ENCODE measurements around the gene RBX1.

RBX1 gene

DNA sequence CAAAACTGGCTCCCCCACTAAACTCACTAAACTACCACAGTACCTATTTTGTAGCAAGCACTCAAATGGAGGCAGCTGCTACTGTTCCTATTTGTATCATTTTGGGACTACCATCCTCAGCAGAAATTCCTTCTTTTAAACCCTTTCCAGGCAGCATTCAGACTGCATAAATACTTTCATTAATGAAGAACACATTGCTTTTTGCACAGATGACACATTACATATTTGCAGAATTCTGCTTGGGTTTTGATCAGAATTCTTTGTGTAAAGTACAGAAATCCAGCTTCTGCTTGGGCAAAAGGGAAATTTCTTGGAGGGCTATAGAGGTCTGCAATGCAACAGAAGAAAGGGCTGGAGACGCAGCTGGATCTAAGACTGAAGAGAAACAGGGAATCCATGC lies 24.2 kb downstream of the RBX1 start:
- Histone ChIP-seq H3K4me1 (ENCODE audit: control insufficient read depth, insufficient read depth, low read length) (no peaks in the 10 kb centered on the region), H3K9ac (ENCODE audit: low read depth, low read length) (no peak overlapping the region), H3K9me3 (ENCODE audit: control insufficient read depth, insufficient read depth, low read length) (no peaks in the 10 kb centered on the region), H3K36me3 (ENCODE audit: control insufficient read depth, insufficient read depth, low read length) (peaks cover 6% of the 10 kb centered on the region), H3K4me3 (ENCODE audit: low read depth, low read length) (no peak overlapping the region), H3K27me3 (ENCODE audit: control insufficient read depth, insufficient read depth, low read length) (no peaks in the 10 kb centered on the region)

DNA sequence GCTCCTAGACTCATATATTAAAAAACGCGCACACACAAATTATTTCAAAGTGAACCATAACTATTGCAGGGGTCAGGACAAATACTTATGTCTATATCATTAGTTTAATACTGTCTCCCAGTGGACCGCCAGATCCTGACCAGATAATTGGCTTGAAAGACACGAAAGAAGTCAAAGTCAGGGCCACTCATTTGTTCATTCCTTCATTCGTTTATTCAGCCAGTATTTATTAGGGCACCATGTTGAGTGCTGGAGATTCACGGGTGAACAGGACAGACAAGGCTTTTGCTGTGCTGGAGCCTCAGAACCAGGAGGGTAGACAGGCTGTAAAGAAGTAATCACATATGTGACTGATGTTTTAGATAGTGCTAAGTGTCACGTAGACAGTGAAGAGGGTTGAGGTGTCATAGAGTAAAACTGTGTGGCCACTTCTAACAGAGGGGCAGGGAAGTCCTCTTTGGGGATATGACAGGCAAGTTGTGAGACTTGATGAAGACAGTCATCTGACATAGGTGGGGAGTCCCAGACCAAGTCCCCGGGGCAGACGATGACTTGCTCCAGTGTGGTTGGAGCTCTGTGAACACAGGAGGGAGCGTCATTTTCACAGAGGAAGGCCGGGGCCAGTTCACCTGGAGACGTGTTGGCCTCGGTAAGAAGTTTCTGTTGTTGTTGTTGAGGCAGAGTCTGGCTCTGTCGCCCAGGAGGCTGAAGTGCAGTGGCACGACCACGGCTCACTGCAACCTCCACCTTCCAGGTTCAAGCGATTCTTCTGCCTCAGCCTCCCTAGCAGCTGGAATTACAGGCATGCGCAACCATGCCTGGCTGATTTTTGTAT lies 25.9 kb downstream of the RBX1 start:
- no peaks in the 10 kb centered on the region for H3K9me3 ChIP-seq (ENCODE audit: control insufficient read depth, insufficient read depth, low read length)
- H3K4me3 ChIP-seq (ENCODE audit: low read depth, low read length), result no peak overlapping the region
- no peaks in the 10 kb centered on the region for H3K4me1 ChIP-seq (ENCODE audit: control insufficient read depth, insufficient read depth, low read length)
- H3K36me3 ChIP-seq (ENCODE audit: control insufficient read depth, insufficient read depth, low read length), result peaks cover 6% of the 10 kb centered on the region
- no peak overlapping the region for H3K9ac ChIP-seq (ENCODE audit: low read depth, low read length)
- H3K27me3 ChIP-seq (ENCODE audit: control insufficient read depth, insufficient read depth, low read length), result no peaks in the 10 kb centered on the region

DNA sequence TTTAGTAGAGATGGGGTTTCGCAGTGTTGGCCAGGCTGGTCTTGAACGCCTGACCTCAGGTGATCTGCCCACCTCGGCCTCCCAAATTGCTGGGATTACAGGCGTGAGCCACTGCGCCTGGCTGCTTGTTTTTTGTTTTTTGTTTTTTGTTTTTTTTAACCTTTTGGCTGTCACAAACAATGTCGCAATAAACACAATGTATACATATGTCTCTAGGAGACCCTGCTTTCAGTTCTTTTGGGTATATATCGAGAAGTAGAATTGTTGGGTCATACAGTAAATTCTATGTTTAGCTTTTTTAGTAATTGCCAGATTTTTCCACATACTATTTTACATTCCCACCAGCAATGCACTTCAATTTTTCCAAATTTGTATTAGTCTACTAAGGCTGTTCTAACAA lies 28.0 kb downstream of the RBX1 start:
- no peak overlapping the region for H3K9ac ChIP-seq (ENCODE audit: low read depth, low read length)
- no peak overlapping the region for H3K4me3 ChIP-seq (ENCODE audit: low read depth, low read length)
- no peaks in the 10 kb centered on the region for H3K36me3 ChIP-seq (ENCODE audit: control insufficient read depth, insufficient read depth, low read length)
- no peaks in the 10 kb centered on the region for H3K4me1 ChIP-seq (ENCODE audit: control insufficient read depth, insufficient read depth, low read length)
- no peaks in the 10 kb centered on the region for H3K9me3 ChIP-seq (ENCODE audit: control insufficient read depth, insufficient read depth, low read length)
- H3K27me3 ChIP-seq (ENCODE audit: control insufficient read depth, insufficient read depth, low read length), result no peaks in the 10 kb centered on the region

DNA sequence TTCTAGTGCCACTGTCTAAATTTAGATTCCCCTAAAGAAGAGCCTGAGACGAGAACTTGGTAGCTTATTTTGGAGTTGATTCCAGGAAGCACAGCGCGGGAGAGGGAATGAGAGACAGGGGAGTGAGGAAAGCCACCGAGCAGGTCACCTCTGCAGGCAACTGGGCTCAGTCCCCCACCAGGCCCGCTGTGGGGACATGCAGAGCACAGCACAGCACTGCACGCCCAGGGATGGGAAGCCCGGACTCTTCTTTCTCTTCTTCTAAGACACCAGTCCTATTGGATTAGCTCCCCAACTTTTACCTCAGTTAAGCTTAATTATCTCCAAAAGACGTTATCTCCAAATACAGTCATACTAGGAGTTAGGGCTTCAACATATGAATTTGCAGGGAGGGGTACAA lies 28.7 kb downstream of the RBX1 start:
- Histone ChIP-seq H3K9ac (ENCODE audit: low read depth, low read length) (no peak overlapping the region), H3K9me3 (ENCODE audit: control insufficient read depth, insufficient read depth, low read length) (no peaks in the 10 kb centered on the region), H3K27me3 (ENCODE audit: control insufficient read depth, insufficient read depth, low read length) (no peaks in the 10 kb centered on the region), H3K4me1 (ENCODE audit: control insufficient read depth, insufficient read depth, low read length) (no peaks in the 10 kb centered on the region), H3K36me3 (ENCODE audit: control insufficient read depth, insufficient read depth, low read length) (no peaks in the 10 kb centered on the region), H3K4me3 (ENCODE audit: low read depth, low read length) (no peak overlapping the region)

DNA sequence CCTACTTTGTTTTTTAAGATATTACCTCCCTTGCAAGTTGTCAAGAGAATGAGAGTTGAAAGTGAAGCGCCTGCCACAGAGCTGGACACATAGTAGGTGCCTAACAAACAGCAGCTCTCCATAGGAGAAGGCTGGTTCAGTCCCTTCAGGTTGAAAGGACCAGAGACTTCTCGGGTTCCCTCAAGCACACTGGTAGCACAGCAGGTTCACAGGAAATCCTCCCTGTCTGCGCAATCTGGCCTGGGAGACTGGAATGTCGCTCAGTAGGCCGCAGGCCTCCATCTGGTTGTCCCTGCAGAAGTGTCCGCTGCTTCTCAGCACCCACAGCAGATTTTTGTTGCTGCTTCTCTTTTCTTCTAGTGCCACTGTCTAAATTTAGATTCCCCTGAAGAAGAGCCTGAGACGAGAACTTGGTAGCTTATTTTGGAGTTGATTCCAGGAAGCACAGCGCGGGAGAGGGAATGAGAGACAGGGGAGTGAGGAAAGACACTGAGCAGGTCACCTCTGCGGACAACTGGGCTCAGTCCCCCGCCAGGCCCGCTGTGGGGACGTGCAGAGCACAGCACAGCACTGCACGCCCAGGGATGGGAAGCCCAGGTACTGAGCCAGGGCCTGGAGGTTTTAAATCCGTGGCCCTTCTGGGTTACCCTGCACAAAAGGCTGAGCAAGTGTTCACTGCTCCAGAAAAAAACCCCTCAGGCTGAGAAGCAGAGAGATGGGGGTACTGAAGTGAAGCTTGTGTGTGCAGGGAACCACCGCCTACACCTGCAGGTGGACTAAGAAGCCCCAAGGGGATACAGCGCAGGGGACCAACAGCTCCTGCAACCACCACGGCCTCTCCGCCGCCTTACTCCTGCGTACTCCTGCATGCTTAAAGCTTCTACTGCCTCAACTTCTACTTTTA lies 31.6 kb downstream of the RBX1 start:
- no peak overlapping the region for H3K9ac ChIP-seq (ENCODE audit: low read depth, low read length)
- H3K9me3 ChIP-seq (ENCODE audit: control insufficient read depth, insufficient read depth, low read length), result no peaks in the 10 kb centered on the region
- H3K36me3 ChIP-seq (ENCODE audit: control insufficient read depth, insufficient read depth, low read length), result no peaks in the 10 kb centered on the region
- H3K4me1 ChIP-seq (ENCODE audit: control insufficient read depth, insufficient read depth, low read length), result no peaks in the 10 kb centered on the region
- no peak overlapping the region for H3K4me3 ChIP-seq (ENCODE audit: low read depth, low read length)
- H3K27me3 ChIP-seq (ENCODE audit: control insufficient read depth, insufficient read depth, low read length), result no peaks in the 10 kb centered on the region

DNA sequence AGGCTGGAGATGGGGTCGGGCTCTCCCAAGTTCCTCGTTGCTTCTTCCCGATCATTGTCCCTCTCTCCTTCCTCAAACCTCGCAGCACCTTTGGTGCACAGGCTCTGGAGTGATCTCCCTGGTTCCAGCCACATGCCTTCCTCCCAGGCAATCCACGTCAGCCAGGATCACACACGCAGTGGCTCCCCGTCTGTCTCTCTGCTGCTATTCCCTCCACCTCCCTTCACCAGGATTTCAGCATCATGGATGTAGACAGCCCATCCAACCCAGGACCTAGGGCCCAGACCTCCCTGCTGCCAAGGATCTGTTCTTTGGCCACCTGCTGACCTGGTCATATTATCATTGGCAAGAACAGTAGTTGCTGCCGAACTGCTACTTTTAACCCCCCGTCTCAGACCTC lies 40.1 kb downstream of the RBX1 start:
- H3K4me1 ChIP-seq (ENCODE audit: control insufficient read depth, insufficient read depth, low read length), result no peaks in the 10 kb centered on the region
- H3K9me3 ChIP-seq (ENCODE audit: control insufficient read depth, insufficient read depth, low read length), result no peaks in the 10 kb centered on the region
- no peak overlapping the region for H3K4me3 ChIP-seq (ENCODE audit: low read depth, low read length)
- H3K36me3 ChIP-seq (ENCODE audit: control insufficient read depth, insufficient read depth, low read length), result no peaks in the 10 kb centered on the region
- no peak overlapping the region for H3K9ac ChIP-seq (ENCODE audit: low read depth, low read length)
- no peaks in the 10 kb centered on the region for H3K27me3 ChIP-seq (ENCODE audit: control insufficient read depth, insufficient read depth, low read length)

DNA sequence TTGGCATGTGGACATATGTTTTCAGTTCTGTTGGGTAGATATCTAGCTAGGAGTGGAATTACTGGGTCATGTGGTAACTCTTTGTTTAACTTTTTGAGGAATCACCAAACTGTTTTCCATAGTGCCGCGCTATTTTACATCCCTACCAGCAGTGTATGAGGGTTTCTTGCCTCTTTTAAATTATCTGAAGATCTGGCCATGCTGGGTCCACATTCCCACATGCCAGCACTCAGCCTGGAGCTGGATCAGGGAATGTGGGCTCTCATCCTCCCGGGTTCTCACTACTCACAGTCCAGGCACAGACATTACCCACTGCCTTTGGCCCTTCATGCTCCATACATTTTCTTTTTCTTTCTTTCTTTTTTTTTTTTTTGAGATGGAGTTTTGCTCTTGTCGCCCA lies 44.6 kb downstream of the RBX1 start:
- Histone ChIP-seq H3K36me3 (ENCODE audit: control insufficient read depth, insufficient read depth, low read length) (no peaks in the 10 kb centered on the region), H3K9me3 (ENCODE audit: control insufficient read depth, insufficient read depth, low read length) (no peaks in the 10 kb centered on the region), H3K9ac (ENCODE audit: low read depth, low read length) (no peak overlapping the region), H3K4me1 (ENCODE audit: control insufficient read depth, insufficient read depth, low read length) (no peaks in the 10 kb centered on the region), H3K27me3 (ENCODE audit: control insufficient read depth, insufficient read depth, low read length) (no peaks in the 10 kb centered on the region), H3K4me3 (ENCODE audit: low read depth, low read length) (no peak overlapping the region)

DNA sequence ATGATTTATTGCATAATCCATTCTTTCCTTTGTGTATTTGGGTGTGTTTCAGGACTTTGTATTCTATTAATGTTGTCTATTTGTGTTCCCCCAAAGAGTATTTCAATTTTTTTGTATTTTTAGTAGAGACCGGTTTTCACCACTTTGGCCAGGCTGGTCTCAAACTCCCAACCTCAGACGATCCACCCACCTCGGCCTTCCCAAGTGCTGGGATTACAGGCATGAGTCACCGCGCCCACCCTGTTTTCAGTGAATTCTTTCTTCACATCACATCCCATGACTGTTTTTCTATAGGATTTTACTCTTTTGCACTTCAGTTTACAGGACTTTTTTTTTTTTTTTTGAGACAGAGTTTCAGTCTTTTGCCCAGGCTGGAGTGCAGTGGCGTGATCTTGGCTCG lies 46.3 kb downstream of the RBX1 start:
- H3K9ac ChIP-seq (ENCODE audit: low read depth, low read length), result no peak overlapping the region

DNA sequence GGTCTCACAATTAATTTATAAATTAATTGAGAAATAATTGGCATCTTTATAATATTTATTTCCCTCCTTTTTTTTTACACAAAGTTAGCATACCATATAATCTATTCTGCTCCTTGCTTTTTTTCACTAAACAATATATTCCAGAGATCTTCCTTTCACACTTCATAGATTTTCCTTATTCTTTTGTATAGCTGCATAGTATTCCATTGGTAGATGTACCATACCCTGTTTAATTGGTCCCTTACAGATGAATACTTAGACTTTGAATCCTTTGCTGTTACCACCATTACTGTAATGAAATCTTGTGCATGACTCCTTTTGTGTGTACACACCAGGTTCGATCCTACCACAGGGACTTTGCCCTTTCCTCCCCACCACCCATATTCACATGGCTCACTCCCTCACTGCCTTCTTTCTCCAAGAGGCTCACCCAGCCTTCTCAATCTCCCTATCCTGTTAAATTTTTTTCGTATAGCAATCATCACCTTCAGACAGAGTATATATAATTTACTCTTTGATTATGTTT lies 48.9 kb downstream of the RBX1 start:
- no peak overlapping the region for H3K9ac ChIP-seq (ENCODE audit: low read depth, low read length)
- H3K4me3 ChIP-seq (ENCODE audit: low read depth, low read length), result no peak overlapping the region
- no peaks in the 10 kb centered on the region for H3K36me3 ChIP-seq (ENCODE audit: control insufficient read depth, insufficient read depth, low read length)
- no peaks in the 10 kb centered on the region for H3K4me1 ChIP-seq (ENCODE audit: control insufficient read depth, insufficient read depth, low read length)
- H3K27me3 ChIP-seq (ENCODE audit: control insufficient read depth, insufficient read depth, low read length), result no peaks in the 10 kb centered on the region
- no peaks in the 10 kb centered on the region for H3K9me3 ChIP-seq (ENCODE audit: control insufficient read depth, insufficient read depth, low read length)

More for the DNA sequence above, 46.3 kb downstream of the RBX1 start:
- Histone ChIP-seq H3K27me3 (ENCODE audit: control insufficient read depth, insufficient read depth, low read length) (no peaks in the 10 kb centered on the region), H3K4me3 (ENCODE audit: low read depth, low read length) (no peak overlapping the region), H3K4me1 (ENCODE audit: control insufficient read depth, insufficient read depth, low read length) (no peaks in the 10 kb centered on the region), H3K36me3 (ENCODE audit: control insufficient read depth, insufficient read depth, low read length) (no peaks in the 10 kb centered on the region), H3K9me3 (ENCODE audit: control insufficient read depth, insufficient read depth, low read length) (no peaks in the 10 kb centered on the region)

DNA sequence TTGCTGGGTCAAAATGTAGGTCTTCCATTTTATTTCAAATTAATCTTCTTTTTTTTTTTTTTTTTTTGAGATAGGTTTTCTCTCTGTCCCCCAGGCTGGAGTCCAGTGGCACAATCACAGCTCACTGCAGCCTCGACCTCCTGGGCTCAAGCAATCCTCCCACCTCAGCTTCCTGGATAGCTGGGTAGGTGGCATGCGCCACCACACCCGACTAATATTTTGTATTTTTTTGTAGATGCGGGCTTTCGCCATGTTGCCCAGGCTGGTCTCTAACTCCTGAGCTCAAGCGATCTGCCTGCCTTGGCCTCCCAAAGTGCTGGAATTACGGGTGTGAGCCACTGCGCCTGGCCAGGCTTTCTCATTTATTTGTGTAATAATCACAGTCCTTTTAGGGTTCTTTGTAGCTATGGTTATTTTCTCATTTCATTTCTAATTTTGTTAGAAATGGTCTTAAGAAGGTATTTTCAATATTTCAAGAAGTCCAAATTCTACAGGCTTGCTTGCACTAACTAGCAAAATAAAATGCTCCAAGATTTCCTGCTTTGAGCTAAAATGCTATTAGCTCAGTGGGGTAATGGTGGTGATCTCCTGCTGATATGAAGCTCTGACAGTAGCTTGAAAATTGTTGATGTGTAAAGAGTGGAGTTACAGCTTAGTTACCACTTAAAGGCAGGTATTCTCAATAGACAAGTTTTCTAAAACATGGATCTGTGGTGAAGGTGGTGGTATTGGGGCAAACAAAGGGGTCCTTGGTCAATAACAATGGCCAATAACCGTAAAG lies 50.0 kb downstream of the RBX1 start:
- no peak overlapping the region for H3K4me3 ChIP-seq (ENCODE audit: low read depth, low read length)
- H3K27me3 ChIP-seq (ENCODE audit: control insufficient read depth, insufficient read depth, low read length), result no peaks in the 10 kb centered on the region
- H3K9ac ChIP-seq (ENCODE audit: low read depth, low read length), result no peak overlapping the region
- H3K9me3 ChIP-seq (ENCODE audit: control insufficient read depth, insufficient read depth, low read length), result no peaks in the 10 kb centered on the region
- no peaks in the 10 kb centered on the region for H3K4me1 ChIP-seq (ENCODE audit: control insufficient read depth, insufficient read depth, low read length)
- H3K36me3 ChIP-seq (ENCODE audit: control insufficient read depth, insufficient read depth, low read length), result no peaks in the 10 kb centered on the region

DNA sequence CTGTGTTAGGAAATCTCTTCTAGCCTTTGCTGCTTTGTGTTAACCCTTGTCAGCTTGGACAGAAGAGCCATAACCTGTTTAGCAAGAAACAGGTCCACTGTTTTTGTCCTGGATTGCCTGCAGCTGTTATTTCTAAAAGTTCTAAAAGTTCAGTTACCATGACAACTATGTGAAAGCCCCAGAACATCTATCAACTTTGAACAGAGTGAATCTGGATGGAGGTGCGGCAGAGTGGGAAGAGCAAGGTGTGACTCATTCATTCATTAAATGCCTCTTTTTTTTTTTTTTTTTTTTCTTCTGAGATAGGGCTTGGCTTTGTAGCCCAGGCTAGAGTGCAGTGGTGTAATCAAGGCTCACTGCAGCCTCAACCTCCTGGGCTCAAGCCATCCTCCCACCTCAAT lies 50.5 kb downstream of the RBX1 start:
- no peaks in the 10 kb centered on the region for H3K27me3 ChIP-seq (ENCODE audit: control insufficient read depth, insufficient read depth, low read length)
- H3K4me1 ChIP-seq (ENCODE audit: control insufficient read depth, insufficient read depth, low read length), result no peaks in the 10 kb centered on the region
- H3K9me3 ChIP-seq (ENCODE audit: control insufficient read depth, insufficient read depth, low read length), result no peaks in the 10 kb centered on the region
- H3K4me3 ChIP-seq (ENCODE audit: low read depth, low read length), result no peak overlapping the region
- H3K36me3 ChIP-seq (ENCODE audit: control insufficient read depth, insufficient read depth, low read length), result no peaks in the 10 kb centered on the region
- H3K9ac ChIP-seq (ENCODE audit: low read depth, low read length), result no peak overlapping the region
